GM12892 (cell line): Measurements from ENCODE around the gene SCP2.

Experiments used
- POLR2A ChIP-seq: IDR thresholded peaks from 2 replicates; pipeline ENCODE4 v1.6.1; 2011; ENCODE audit warnings: low read depth, low read length, control low read depth
- POLR2AphosphoS5 ChIP-seq: IDR thresholded peaks from 2 replicates; pipeline ENCODE4 v1.6.1; 2011; ENCODE audit warnings: low read depth, low read length, control low read depth
- TAF1 ChIP-seq: IDR thresholded peaks from 2 replicates; pipeline ENCODE4 v1.6.1; 2011; ENCODE audit warnings: low read depth, mild to moderate bottlenecking, control low read depth, low read length, borderline replicate concordance

- TF ChIP-seq POLR2A, result no peak
- no peak for TF ChIP-seq POLR2AphosphoS5
- TF ChIP-seq TAF1, result no peak
Observed at GRCh38 chr1:53069663-53070327, 142.7 kb downstream of the SCP2 start.
